Activated CD8-positive, alpha-beta T cell treated with anti-CD3 and anti-CD28 coated beads, Interleukin-2, amount 10 ng/mL, durations not matched to agents 7 days and 5 days (primary cell): Measurements from ENCODE around the gene VIPR2. TPM values are rescaled to one million over a fixed set of nuclear protein-coding genes. Genes with fewer than 3 reads are reported as not detected.

Experiments used
- ATAC-seq: fragments of 150-1000 bp; cut with Tn5 transposase; one replicate; pipeline ENCODE4 v1.10.0; 2021; ENCODE audit warnings: moderate library complexity
- CTCF ChIA-PET: fragments of 350-600 bp; sonication (Branson Sonifier 250); formaldehyde crosslinking; loops from one replicate; lab custom pipeline; 2021; ENCODE audit warnings: antibody characterized with exemption; lab: Charles Lee
- POLR2A ChIA-PET: fragments of 350-600 bp; sonication (Branson Sonifier 250); formaldehyde crosslinking; loops from one replicate; lab custom pipeline; 2021; ENCODE audit warnings: antibody characterized with exemption; lab: Charles Lee
- DNase-seq: peaks from one replicate; pipeline ENCODE4 v3.0.0-alpha.2; 2020
- H3K27ac Mint-ChIP-seq: one replicate; pipeline ENCODE4 v1.8.0; 2021; ENCODE audit warnings: mild to moderate bottlenecking, mixed read lengths
- H3K27me3 Mint-ChIP-seq: one replicate; pipeline ENCODE4 v1.8.0; 2021; ENCODE audit warnings: low read depth, mixed read lengths
- H3K36me3 Mint-ChIP-seq: one replicate; pipeline ENCODE4 v1.8.0; 2021; ENCODE audit warnings: low read depth, mixed read lengths
- H3K4me1 Mint-ChIP-seq: one replicate; pipeline ENCODE4 v1.8.0; 2021; ENCODE audit warnings: low read depth, mixed read lengths
- H3K4me3 Mint-ChIP-seq: one replicate; pipeline ENCODE4 v1.8.0; 2021; ENCODE audit warnings: mild to moderate bottlenecking, mixed read lengths
- H3K9me3 Mint-ChIP-seq: one replicate; pipeline ENCODE4 v1.8.0; 2022; ENCODE audit warnings: mixed read lengths; ENCODE audit not compliant: insufficient read depth
- total RNA-seq, 2 experiments: library from RNA; stranded (reverse); gene quantifications; one replicate each; pipeline ENCODE4 v1.2.3, GENCODE V29; 2021

Gene VIPR2
- total RNA-seq, 2 experiments from 2014 or later = not detected

DNA sequence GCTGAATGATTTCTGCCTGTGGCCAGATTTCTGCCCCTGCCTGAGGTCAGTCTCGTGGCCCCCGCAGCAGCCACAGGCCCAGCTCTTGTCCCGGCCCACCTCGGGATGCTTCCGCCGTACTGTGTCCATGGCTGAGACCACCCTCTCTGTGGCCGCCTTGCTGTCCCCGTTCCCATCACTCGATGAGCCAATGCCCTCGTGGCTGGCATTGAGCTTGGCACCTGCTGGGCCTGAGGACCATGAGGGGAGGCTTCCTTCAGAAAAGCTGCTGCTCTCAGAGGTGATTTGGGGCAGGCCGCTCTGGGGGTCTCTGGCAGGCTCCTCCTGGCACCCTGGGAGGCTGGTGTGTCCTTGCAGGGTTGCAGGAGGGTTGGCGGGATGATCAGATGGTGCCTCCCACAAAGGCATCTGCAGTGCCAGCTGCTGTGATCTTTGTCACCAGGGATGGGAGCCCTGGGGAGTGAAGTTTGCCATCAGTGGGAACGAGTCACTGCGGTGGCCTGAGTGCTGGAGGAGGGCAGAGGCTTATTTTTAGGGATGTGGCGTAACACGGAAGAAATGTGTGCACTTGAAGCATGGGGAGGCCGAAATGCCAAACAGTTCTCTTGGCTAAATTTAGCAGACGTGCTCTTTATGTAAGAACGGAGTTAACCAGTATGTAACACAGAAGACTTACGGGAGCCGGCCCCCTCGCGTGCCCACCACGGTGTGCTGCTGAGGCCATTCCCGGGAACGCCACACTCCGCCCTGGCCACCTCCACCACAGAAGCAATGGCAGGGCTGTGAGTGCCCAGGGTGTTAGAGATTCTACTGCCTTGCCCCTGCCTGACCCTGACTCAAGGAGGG, 47.7 kb downstream of the VIPR2 start:
- POLR2A ChIA-PET = no interaction called here
- no peaks in the 10 kb centered on the region for H3K36me3 Mint-ChIP-seq
- H3K4me1 Mint-ChIP-seq = no peaks in the 10 kb centered on the region
- ATAC-seq = no peak
- no peaks in the 10 kb centered on the region for H3K9me3 Mint-ChIP-seq
- CTCF ChIA-PET = no interaction called here
- H3K27ac Mint-ChIP-seq = no peak overlapping the region
- H3K4me3 Mint-ChIP-seq = no peak overlapping the region
- no peak for DNase-seq
- no peaks in the 10 kb centered on the region for H3K27me3 Mint-ChIP-seq

- no peak for ATAC-seq
- no peaks in the 10 kb centered on the region for H3K9me3 Mint-ChIP-seq
- no peaks in the 10 kb centered on the region for H3K4me1 Mint-ChIP-seq
- no peak for DNase-seq
- H3K27me3 Mint-ChIP-seq = no peaks in the 10 kb centered on the region
- H3K36me3 Mint-ChIP-seq = no peaks in the 10 kb centered on the region
- H3K27ac Mint-ChIP-seq = no peak overlapping the region
- no peak overlapping the region for H3K4me3 Mint-ChIP-seq
- ChIA-PET CTCF (no interaction called here), POLR2A (no interaction called here)
Measured at GRCh38 chr7:159095979-159096411, 48.7 kb downstream of the VIPR2 start.

GRCh38 chr7:159094919-159095915, 49.5 kb downstream of the VIPR2 start:
- CTCF ChIA-PET = no interaction called here
- H3K36me3 Mint-ChIP-seq = no peaks in the 10 kb centered on the region
- no peaks in the 10 kb centered on the region for H3K4me1 Mint-ChIP-seq
- no peak overlapping the region for H3K4me3 Mint-ChIP-seq
- H3K9me3 Mint-ChIP-seq = no peaks in the 10 kb centered on the region
- no peak overlapping the region for H3K27ac Mint-ChIP-seq
- DNase-seq (no peak), ATAC-seq (no peak)
- H3K27me3 Mint-ChIP-seq = no peaks in the 10 kb centered on the region
- POLR2A ChIA-PET = no interaction called here

DNA sequence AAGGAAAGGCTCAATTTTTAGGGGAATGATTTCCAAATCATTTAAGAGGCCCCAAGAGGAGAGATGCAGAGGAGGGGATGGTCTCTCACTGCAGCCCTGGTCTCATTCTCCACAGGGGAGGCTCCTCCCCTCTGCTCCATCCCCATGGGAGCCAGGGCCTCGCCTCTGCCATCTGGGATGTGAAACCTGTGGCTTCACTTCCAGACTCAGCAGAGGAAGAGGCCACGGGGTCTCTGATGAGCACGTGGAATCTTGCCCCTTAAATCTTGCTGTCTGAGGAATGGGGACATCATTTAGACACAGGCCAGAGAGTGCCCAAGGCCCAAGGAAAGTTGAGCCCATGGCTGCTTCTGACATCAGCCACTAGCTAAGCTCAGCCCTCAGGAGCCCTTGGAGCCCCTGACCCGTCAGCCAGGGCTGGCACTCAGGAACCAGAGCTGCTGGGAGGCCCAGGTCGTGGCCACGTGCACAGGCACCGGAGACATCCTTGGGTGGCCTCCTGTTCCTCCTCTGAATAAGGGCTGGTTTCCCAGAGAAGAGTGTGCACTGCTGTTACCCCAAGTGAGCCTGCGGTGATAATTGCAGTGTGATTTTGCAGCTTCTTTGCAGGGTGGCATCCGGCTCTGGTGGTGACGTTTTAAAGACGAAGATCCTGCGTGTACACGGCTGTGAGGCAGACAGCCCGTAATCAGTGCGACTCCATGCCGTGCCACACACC, 50.5 kb downstream of the VIPR2 start:
- no peaks in the 10 kb centered on the region for H3K9me3 Mint-ChIP-seq
- no peak overlapping the region for H3K4me3 Mint-ChIP-seq
- ATAC-seq (no peak), DNase-seq (no peak)
- ChIA-PET POLR2A (no interaction called here), CTCF (no interaction called here)
- no peaks in the 10 kb centered on the region for H3K4me1 Mint-ChIP-seq
- no peaks in the 10 kb centered on the region for H3K27me3 Mint-ChIP-seq
- H3K36me3 Mint-ChIP-seq = no peaks in the 10 kb centered on the region
- no peak overlapping the region for H3K27ac Mint-ChIP-seq

DNA sequence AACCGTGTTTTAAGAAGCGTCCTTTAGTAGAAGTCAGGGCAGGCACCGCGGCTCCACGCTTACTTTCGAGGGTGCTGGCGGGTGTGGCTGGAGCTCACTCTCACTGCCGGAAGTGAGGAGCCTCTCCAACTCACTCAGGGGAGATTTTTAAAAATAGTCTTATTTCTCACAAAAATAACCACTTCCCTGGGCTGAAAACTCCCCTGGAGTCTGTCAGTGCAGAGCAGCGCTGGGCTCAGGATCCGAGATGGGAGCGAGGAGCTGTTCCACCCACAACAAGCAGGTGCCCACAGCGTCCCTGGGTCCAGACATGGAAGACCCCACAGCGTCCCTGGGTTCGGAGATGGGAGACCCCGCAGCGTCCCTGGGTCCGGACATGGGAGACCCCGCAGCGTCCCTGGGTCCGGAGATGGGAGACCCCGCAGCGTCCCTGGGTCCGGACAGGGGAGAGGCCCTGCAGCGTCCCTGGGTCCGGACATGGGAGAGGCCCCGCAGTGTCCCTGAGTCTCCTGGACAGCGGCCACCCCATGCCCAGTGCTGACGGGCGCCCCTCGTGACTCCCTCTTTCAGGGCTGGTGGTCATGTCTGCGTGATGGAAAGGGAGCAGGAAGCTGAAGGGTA, 51.2 kb downstream of the VIPR2 start:
- Mint-ChIP-seq H3K4me1 (no peaks in the 10 kb centered on the region), H3K9me3 (no peaks in the 10 kb centered on the region), H3K27me3 (no peaks in the 10 kb centered on the region), H3K36me3 (no peaks in the 10 kb centered on the region), H3K27ac (no peak overlapping the region), H3K4me3 (no peak overlapping the region)
- ChIA-PET CTCF (no interaction called here), POLR2A (no interaction called here)
- ATAC-seq (no peak), DNase-seq (no peak)

DNA sequence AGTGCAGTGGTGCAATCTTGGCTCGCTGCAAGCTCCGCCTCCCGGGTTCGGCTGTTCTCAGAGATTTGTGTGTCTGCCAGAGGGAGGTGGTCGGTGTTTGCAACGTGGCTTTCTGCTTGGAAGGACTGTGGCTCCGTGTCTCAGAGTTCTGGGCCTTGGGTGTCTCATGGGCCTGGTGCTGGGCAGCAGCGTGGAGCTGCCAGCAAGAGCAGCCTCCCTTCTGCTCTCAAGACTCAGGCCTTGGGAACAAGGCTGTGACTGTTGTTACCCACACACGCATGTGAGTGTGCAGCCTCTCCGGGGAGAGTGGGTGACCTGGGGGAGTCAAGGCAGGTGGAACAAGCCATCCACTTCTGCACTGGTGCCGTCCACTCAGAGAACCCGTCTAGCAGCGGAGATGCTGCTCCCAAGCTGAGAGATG, 52.0 kb downstream of the VIPR2 start:
- Mint-ChIP-seq H3K9me3 (no peaks in the 10 kb centered on the region), H3K4me3 (no peak overlapping the region), H3K27ac (no peak overlapping the region), H3K4me1 (no peaks in the 10 kb centered on the region), H3K27me3 (no peaks in the 10 kb centered on the region), H3K36me3 (no peaks in the 10 kb centered on the region)
- ChIA-PET CTCF (no interaction called here), POLR2A (no interaction called here)
- ATAC-seq (no peak), DNase-seq (no peak)

GRCh38 chr7:159091480-159092475, 52.9 kb downstream of the VIPR2 start:
- no peaks in the 10 kb centered on the region for H3K4me1 Mint-ChIP-seq
- H3K27ac Mint-ChIP-seq = no peak overlapping the region
- ATAC-seq (no peak), DNase-seq (no peak)
- H3K9me3 Mint-ChIP-seq = no peaks in the 10 kb centered on the region
- H3K27me3 Mint-ChIP-seq = no peaks in the 10 kb centered on the region
- ChIA-PET POLR2A (no interaction called here), CTCF (no interaction called here)
- H3K4me3 Mint-ChIP-seq = no peak overlapping the region
- H3K36me3 Mint-ChIP-seq = no peaks in the 10 kb centered on the region

GRCh38 chr7:159091041-159091440, 53.6 kb downstream of the VIPR2 start:
- ChIA-PET POLR2A (no interaction called here), CTCF (no interaction called here)
- no peaks in the 10 kb centered on the region for H3K4me1 Mint-ChIP-seq
- no peak overlapping the region for H3K27ac Mint-ChIP-seq
- no peaks in the 10 kb centered on the region for H3K36me3 Mint-ChIP-seq
- H3K9me3 Mint-ChIP-seq = no peaks in the 10 kb centered on the region
- no peak overlapping the region for H3K4me3 Mint-ChIP-seq
- DNase-seq = no peak
- no peak for ATAC-seq
- H3K27me3 Mint-ChIP-seq = no peaks in the 10 kb centered on the region

GRCh38 chr7:159088016-159088865, 56.4 kb downstream of the VIPR2 start:
- no peaks in the 10 kb centered on the region for H3K27me3 Mint-ChIP-seq
- no peaks in the 10 kb centered on the region for H3K9me3 Mint-ChIP-seq
- CTCF ChIA-PET = no interaction called here
- H3K27ac Mint-ChIP-seq = no peak overlapping the region
- H3K4me1 Mint-ChIP-seq = peaks cover 2% of the 10 kb centered on the region
- no peak overlapping the region for H3K4me3 Mint-ChIP-seq
- DNase-seq (no peak), ATAC-seq (no peak)
- POLR2A ChIA-PET = no interaction called here
- H3K36me3 Mint-ChIP-seq = no peaks in the 10 kb centered on the region

DNA sequence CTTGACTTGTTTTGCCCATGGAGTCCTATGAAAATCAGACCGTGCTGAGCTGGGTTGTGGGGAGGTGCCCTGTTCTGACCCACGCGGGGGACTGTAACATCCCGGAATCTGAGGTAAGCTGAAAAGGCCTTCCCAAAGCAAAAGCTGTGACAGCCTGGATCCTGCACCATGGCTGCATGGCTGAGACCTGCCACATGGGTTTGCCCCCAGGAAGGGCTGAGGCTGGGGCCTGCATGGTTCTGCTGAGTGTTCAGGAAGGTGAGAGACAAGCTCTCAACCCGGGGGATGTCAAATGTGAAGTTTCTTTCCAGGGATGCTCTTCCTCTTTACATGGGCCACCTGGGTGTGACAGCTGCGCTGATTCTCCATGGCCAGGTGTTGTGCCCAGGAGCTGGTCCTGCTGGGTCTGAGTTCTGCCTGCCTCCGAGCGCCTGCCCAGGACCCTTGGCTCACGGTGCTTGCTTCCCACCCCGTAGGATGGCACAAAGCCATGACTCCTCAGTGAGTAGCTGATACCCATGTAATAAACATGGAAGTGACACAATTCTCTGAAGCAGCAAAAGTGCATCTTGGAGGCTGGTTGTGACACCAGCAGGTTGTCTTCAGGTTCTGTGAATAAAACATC, 58.3 kb downstream of the VIPR2 start:
- H3K27me3 Mint-ChIP-seq = no peaks in the 10 kb centered on the region
- H3K4me3 Mint-ChIP-seq = no peak overlapping the region
- no peak for ATAC-seq
- POLR2A ChIA-PET = no interaction called here
- CTCF ChIA-PET = no interaction called here
- H3K4me1 Mint-ChIP-seq = peaks cover 2% of the 10 kb centered on the region
- no peak overlapping the region for H3K27ac Mint-ChIP-seq
- no peaks in the 10 kb centered on the region for H3K9me3 Mint-ChIP-seq
- DNase-seq = no peak
- H3K36me3 Mint-ChIP-seq = no peaks in the 10 kb centered on the region
